OCI-LY1 (cell line): ENCODE data around the gene FILIP1L.

Experiments
- H2AFZ ChIP-seq: fragments of 200-600 bp; sonication (generic), shearing (Covaris generic); 2 replicates; pipeline ENCODE4 v1.6.0; 2014; ENCODE audit warnings: antibody characterized with exemption, mild to moderate bottlenecking, low read length
- H3F3A ChIP-seq: fragments of 200-600 bp; sonication (generic), shearing (Covaris generic); 2 replicates; pipeline ENCODE4 v1.6.0; 2014; ENCODE audit warnings: mild to moderate bottlenecking, antibody characterized with exemption, low read length, moderate library complexity; ENCODE audit not compliant: insufficient read depth
- H3K27ac ChIP-seq: fragments of 200-600 bp; sonication (generic); 2 replicates; pipeline ENCODE4 v1.5.1; 2014; ENCODE audit warnings: low read length, mixed run types, mild to moderate bottlenecking, low read depth; ENCODE audit not compliant: poor library complexity, severe bottlenecking
- H3K27me3 ChIP-seq: fragments of 200-600 bp; sonication (generic); 2 replicates; pipeline ENCODE4 v1.6.0; 2014; ENCODE audit warnings: antibody characterized with exemption, mild to moderate bottlenecking, low read length, moderate library complexity; ENCODE audit not compliant: insufficient read depth
- H3K36me3 ChIP-seq: fragments of 200-600 bp; sonication (generic); 2 replicates; pipeline ENCODE4 v1.6.1; 2014; ENCODE audit warnings: mild to moderate bottlenecking, antibody characterized with exemption, low read length, moderate library complexity, mixed read lengths; ENCODE audit not compliant: insufficient read depth
- H3K4me1 ChIP-seq: fragments of 200-600 bp; sonication (generic); 2 replicates; pipeline ENCODE4 v1.5.1; 2014; ENCODE audit warnings: mild to moderate bottlenecking, low read length, moderate library complexity; ENCODE audit not compliant: insufficient read depth, severe bottlenecking
- H3K4me2 ChIP-seq: fragments of 200-600 bp; sonication (generic), shearing (Covaris generic); 2 replicates; pipeline ENCODE4 v1.6.1; 2014; ENCODE audit warnings: low read length
- H3K4me3 ChIP-seq: fragments of 200-600 bp; sonication (generic); 2 replicates; pipeline ENCODE4 v1.5.1; 2014; ENCODE audit warnings: low read length, low read depth, mild to moderate bottlenecking, mixed read lengths; ENCODE audit not compliant: poor library complexity, severe bottlenecking
- H3K79me2 ChIP-seq: fragments of 200-600 bp; shearing (Covaris generic); 2 replicates; pipeline ENCODE4 v1.6.1; 2016; ENCODE audit warnings: mixed run types, low read length, mixed read lengths; ENCODE audit not compliant: insufficient read depth
- H3K9ac ChIP-seq: fragments of 200-600 bp; sonication (generic), shearing (Covaris generic); 2 replicates; pipeline ENCODE4 v1.6.1; 2014; ENCODE audit warnings: mild to moderate bottlenecking, low read length, mixed read lengths
- H3K9me2 ChIP-seq: fragments of 200-600 bp; sonication (generic), shearing (Covaris generic); 2 replicates; pipeline ENCODE4 v1.6.1; 2014; ENCODE audit warnings: low read depth, mild to moderate bottlenecking, low read length, mixed read lengths
- H3K9me3 ChIP-seq: fragments of 200-600 bp; shearing (Covaris generic); 2 replicates; pipeline ENCODE4 v1.6.1; 2014; ENCODE audit warnings: low read length, mixed read lengths
- H4K20me1 ChIP-seq: fragments of 200-600 bp; sonication (generic), shearing (Covaris generic); 2 replicates; pipeline ENCODE4 v1.6.0; 2016; ENCODE audit warnings: mild to moderate bottlenecking, low read length; ENCODE audit not compliant: insufficient read depth
- CTCF ChIP-seq: fragments of 200-600 bp; sonication (generic), shearing (Covaris generic); IDR thresholded peaks from 2 replicates; pipeline ENCODE4 v1.5.1; 2017; ENCODE audit warnings: mild to moderate bottlenecking, antibody characterized with exemption, low read length, moderate library complexity, mixed read lengths
- EZH2 ChIP-seq: fragments of 200-600 bp; sonication (generic), shearing (Covaris generic); IDR thresholded peaks from 2 replicates; pipeline ENCODE4 v1.8.0; 2017; ENCODE audit warnings: borderline replicate concordance, mixed run types, mild to moderate bottlenecking, antibody characterized with exemption, low read length, moderate library complexity, mixed read lengths

Gene FILIP1L

GRCh38 chr3:100039075-100039474 lies 75.2 kb downstream of the FILIP1L start:
- Histone ChIP-seq H3K36me3 (no peaks in the 10 kb centered on the region), H3K4me1 (peaks cover 4% of the 10 kb centered on the region), H3K9me3 (no peaks in the 10 kb centered on the region), H3K9me2 (no peaks in the 10 kb centered on the region), H3F3A (no peaks in the 10 kb centered on the region), H2AFZ (no peak overlapping the region), H3K27ac (no peak overlapping the region), H3K9ac (no peak overlapping the region), H3K79me2 (no peaks in the 10 kb centered on the region), H3K4me3 (no peak overlapping the region), H4K20me1 (no peaks in the 10 kb centered on the region), H3K27me3 (no peaks in the 10 kb centered on the region), H3K4me2 (no peak overlapping the region)
- TF ChIP-seq CTCF (no peak), EZH2 (no peak)

- H3K27me3 ChIP-seq, result no peaks in the 10 kb centered on the region
- TF ChIP-seq EZH2 (no peak), CTCF (no peak)
- no peaks in the 10 kb centered on the region for H3K9me2 ChIP-seq
- no peaks in the 10 kb centered on the region for H3K9me3 ChIP-seq
- no peak overlapping the region for H2AFZ ChIP-seq
- H3K4me2 ChIP-seq, result no peak overlapping the region
- no peaks in the 10 kb centered on the region for H3K79me2 ChIP-seq
- no peaks in the 10 kb centered on the region for H4K20me1 ChIP-seq
- H3K4me3 ChIP-seq, result no peak overlapping the region
- no peaks in the 10 kb centered on the region for H3F3A ChIP-seq
- no peak overlapping the region for H3K27ac ChIP-seq
- H3K36me3 ChIP-seq, result no peaks in the 10 kb centered on the region
- no peaks in the 10 kb centered on the region for H3K4me1 ChIP-seq
- H3K9ac ChIP-seq, result no peak overlapping the region
Measured at GRCh38 chr3:100033903-100034471, 80.3 kb downstream of the FILIP1L start.

GRCh38 chr3:100033184-100033583 lies 81.1 kb downstream of the FILIP1L start:
- no peak overlapping the region for H3K9ac ChIP-seq
- H3K79me2 ChIP-seq, result no peaks in the 10 kb centered on the region
- no peaks in the 10 kb centered on the region for H3K9me2 ChIP-seq
- H3K27ac ChIP-seq, result no peak overlapping the region
- no peak overlapping the region for H3K4me3 ChIP-seq
- no peaks in the 10 kb centered on the region for H3K9me3 ChIP-seq
- no peaks in the 10 kb centered on the region for H3F3A ChIP-seq
- no peak overlapping the region for H3K4me2 ChIP-seq
- no peaks in the 10 kb centered on the region for H3K4me1 ChIP-seq
- TF ChIP-seq CTCF, result no peak
- no peak for TF ChIP-seq EZH2
- H3K27me3 ChIP-seq, result no peaks in the 10 kb centered on the region
- no peaks in the 10 kb centered on the region for H3K36me3 ChIP-seq
- no peak overlapping the region for H2AFZ ChIP-seq
- no peaks in the 10 kb centered on the region for H4K20me1 ChIP-seq
